Uterus (tissue), 4 donors: Measurements from ENCODE around the gene AUTS2. TPM values are rescaled to one million over a fixed set of nuclear protein-coding genes. Genes with fewer than 3 reads are reported as not detected.

Experiments
- DNase-seq, 2 donors: peaks; one replicate each; pipeline ENCODE4 v3.0.0-alpha.2; 2019 to 2020
- H3K27ac ChIP-seq, 2 donors: fragments of 200-600 bp; sonication (generic); 1 replicate in 1 of 2; 2 replicates in 1 of 2; pipeline ENCODE4 v1.5.1; 2016 to 2018
- H3K27me3 ChIP-seq, 2 donors: fragments of 200-600 bp; sonication (generic); one replicate each; pipeline ENCODE4 v1.5.1; 2018 to 2019; ENCODE audit warnings: control low read depth in 1 of 2
- H3K36me3 ChIP-seq, 2 donors: fragments of 200-600 bp; sonication (generic); one replicate each; pipeline ENCODE4 v1.5.1; 2019; ENCODE audit warnings: control low read depth in 1 of 2
- H3K4me1 ChIP-seq, 2 donors: fragments of 200-600 bp; sonication (generic); one replicate each; pipeline ENCODE4 v1.5.1; 2018 to 2019; ENCODE audit warnings: control low read depth in 1 of 2
- H3K4me3 ChIP-seq, 2 donors: fragments of 200-600 bp; sonication (generic); 1 replicate in 1 of 2; 2 replicates in 1 of 2; pipeline ENCODE4 v1.5.1; 2018 to 2019; ENCODE audit warnings: mild to moderate bottlenecking in 1 of 2
- H3K9me3 ChIP-seq, 2 donors: fragments of 200-600 bp; sonication (generic); one replicate each; pipeline ENCODE4 v1.5.1; 2019; ENCODE audit warnings: control low read depth in 1 of 2
- POLR2A ChIP-seq, 2 donors: fragments of 450-650 bp; IDR thresholded peaks; one replicate each; pipeline ENCODE4 v1.6.1; 2016; ENCODE audit warnings: antibody characterized with exemption in 2 of 2, mild to moderate bottlenecking in 1 of 2, moderate library complexity in 1 of 2
- intact Hi-C: fragments of 100-400 bp; cut with DNase I; formaldehyde crosslinking; loops from one replicate; pipeline ENCODE4 v1.15.1; 2023; ENCODE audit warnings: low total_unique reads
- total RNA-seq, 4 donors: library from RNA; depleted of rRNA in 3 of 4; stranded (reverse); fragments of >200 nt in 3 of 4; gene quantifications; one replicate each; pipeline versions ENCODE4 v1.1.0 to v1.2.4, GENCODE V29; 2014 to 2023
- TF ChIP-seq, protein P1 (sequence below), 4 experiments: fragments of 200-600 bp in 2 of 4; fragments of 450-650 bp in 2 of 4; sonication (generic) in 2 of 4; IDR thresholded peaks; one replicate each; pipeline ENCODE4 v1.5.1; 2016 to 2019; ENCODE audit warnings: antibody characterized with exemption in 4 of 4, mild to moderate bottlenecking in 2 of 4, moderate library complexity in 1 of 4
- donor health status: DM: yes; HTN: yes; CAD: no.

AUTS2 gene
- total RNA-seq, 4 donors from 2014 or later: 10.5 to 58.2 (median 30.0) TPM

DNA sequence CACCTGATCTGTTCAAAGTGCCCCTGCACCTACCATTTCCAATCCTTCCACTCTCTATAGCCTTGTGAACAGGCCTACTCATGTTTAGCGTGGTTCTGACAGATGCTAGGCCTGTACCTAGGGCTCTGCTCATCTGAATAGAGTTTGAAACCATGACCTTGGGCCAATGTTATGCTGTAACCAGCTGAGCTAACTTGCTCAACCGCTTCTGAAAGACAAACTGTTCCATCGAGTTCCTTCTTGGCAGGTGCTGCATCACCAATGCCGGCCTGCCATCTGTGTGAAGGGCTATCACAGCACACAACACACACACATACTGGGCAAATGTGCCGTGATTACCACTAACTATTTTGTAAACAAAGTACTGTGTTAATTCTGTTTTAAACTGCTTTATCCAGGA, 1114.7 kb downstream of the AUTS2 start:
- no peaks in the 10 kb centered on the region for H3K36me3 ChIP-seq
- no peak overlapping the region for H3K4me3 ChIP-seq
- no peaks in the 10 kb centered on the region for H3K27me3 ChIP-seq
- TF ChIP-seq, protein P1, sequence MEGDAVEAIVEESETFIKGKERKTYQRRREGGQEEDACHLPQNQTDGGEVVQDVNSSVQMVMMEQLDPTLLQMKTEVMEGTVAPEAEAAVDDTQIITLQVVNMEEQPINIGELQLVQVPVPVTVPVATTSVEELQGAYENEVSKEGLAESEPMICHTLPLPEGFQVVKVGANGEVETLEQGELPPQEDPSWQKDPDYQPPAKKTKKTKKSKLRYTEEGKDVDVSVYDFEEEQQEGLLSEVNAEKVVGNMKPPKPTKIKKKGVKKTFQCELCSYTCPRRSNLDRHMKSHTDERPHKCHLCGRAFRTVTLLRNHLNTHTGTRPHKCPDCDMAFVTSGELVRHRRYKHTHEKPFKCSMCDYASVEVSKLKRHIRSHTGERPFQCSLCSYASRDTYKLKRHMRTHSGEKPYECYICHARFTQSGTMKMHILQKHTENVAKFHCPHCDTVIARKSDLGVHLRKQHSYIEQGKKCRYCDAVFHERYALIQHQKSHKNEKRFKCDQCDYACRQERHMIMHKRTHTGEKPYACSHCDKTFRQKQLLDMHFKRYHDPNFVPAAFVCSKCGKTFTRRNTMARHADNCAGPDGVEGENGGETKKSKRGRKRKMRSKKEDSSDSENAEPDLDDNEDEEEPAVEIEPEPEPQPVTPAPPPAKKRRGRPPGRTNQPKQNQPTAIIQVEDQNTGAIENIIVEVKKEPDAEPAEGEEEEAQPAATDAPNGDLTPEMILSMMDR (IDR thresholded peaks at IDR 0.05): no peak
- no peak for TF ChIP-seq POLR2A (IDR thresholded peaks at IDR 0.05)
- intact Hi-C loops: no loop called here
- H3K9me3 ChIP-seq: no peaks in the 10 kb centered on the region
- H3K27ac ChIP-seq: no peak overlapping the region
- DNase-seq: no peak
- H3K4me1 ChIP-seq: no peaks in the 10 kb centered on the region

DNA sequence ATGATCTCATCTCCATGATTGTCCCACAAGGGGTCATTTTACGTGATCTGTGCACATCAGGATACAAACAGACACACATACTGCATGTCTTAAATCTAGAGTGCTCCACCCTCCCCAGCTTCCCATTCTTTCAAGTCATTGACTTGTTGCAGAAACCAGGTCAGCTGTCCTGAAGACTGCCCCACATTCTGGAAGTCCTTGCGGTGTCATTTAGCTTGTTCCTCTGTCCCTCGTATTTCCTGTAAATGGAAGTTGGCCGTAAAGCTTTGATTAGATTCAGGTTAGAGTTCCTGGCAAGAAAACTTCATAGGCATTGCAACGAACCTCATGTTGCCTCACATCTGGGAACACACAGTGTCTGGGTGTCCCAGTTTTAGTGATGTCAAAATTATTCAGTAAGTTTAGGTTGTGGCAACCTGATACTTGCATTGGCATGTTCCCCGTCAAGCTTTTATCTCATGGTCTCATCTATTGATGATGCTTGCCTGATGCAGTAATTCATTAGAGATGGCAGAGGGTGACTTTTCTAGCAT, 1116.3 kb downstream of the AUTS2 start:
- no peaks in the 10 kb centered on the region for H3K4me1 ChIP-seq
- no peak overlapping the region for H3K27ac ChIP-seq
- H3K9me3 ChIP-seq: no peaks in the 10 kb centered on the region
- no peaks in the 10 kb centered on the region for H3K36me3 ChIP-seq
- intact Hi-C loops: no loop called here
- no peak overlapping the region for H3K4me3 ChIP-seq
- no peak for DNase-seq
- H3K27me3 ChIP-seq: no peaks in the 10 kb centered on the region
- no peak for TF ChIP-seq POLR2A (IDR thresholded peaks at IDR 0.05)
- TF ChIP-seq, protein P1 (IDR thresholded peaks at IDR 0.05): no peak

DNA sequence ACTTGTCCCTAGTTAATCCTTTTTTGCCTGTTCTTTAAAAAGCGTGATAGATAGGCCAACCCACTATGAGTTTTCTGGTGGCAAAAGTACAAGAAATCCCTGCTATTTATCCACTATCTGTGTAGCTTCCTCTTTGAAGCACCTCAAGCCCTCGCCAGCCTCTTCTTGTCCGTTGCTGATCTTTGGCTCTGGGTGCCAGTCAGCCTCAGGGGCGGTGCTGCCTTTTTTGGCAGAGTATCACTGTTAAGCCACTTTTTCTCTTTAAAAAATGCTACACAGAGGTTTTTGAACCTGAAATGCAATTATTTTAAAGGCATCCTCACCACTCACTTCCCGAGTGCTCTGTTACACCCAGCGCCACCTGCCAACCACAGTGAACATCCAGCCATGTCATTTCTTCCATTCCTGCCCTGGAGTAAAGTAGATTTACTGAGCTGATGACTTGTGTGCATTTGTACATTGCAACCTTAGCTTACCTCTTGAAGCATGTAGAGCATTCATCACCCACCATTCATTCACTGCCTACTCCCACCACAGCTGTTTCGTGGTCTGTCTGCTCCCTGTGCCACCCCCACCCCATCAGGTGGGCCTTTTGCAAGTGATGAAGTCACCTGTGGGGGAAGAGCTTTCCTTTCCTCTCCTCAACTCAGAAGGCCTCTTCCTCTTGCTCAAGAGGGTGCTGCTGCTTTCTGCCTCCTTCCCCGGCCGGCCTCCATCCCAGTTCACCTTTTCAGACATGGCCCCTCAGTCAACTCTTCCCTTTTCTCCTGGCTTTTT, 1119.5 kb downstream of the AUTS2 start:
- Histone ChIP-seq H3K27me3 (no peaks in the 10 kb centered on the region), H3K27ac (no peak overlapping the region), H3K4me3 (no peak overlapping the region), H3K36me3 (no peaks in the 10 kb centered on the region), H3K4me1 (no peaks in the 10 kb centered on the region), H3K9me3 (no peaks in the 10 kb centered on the region)
- TF ChIP-seq, protein P1 (IDR thresholded peaks at IDR 0.05): no peak
- TF ChIP-seq POLR2A (IDR thresholded peaks at IDR 0.05): no peak
- intact Hi-C loops: no loop called here
- DNase-seq: no peak

- H3K27me3 ChIP-seq: no peaks in the 10 kb centered on the region
- H3K4me3 ChIP-seq: no peak overlapping the region
- no peak overlapping the region for H3K27ac ChIP-seq
- TF ChIP-seq POLR2A (IDR thresholded peaks at IDR 0.05): no peak
- TF ChIP-seq, protein P1 (IDR thresholded peaks at IDR 0.05): no peak
- DNase-seq: no peak
- intact Hi-C loops: no loop called here
- H3K9me3 ChIP-seq: no peaks in the 10 kb centered on the region
- H3K4me1 ChIP-seq: no peaks in the 10 kb centered on the region
- no peaks in the 10 kb centered on the region for H3K36me3 ChIP-seq
These were observed 1120.8 kb downstream of the AUTS2 start for GRCh38 chr7:70719125-70719524.

- TF ChIP-seq POLR2A (IDR thresholded peaks at IDR 0.05): no peak
- TF ChIP-seq, protein P1 (IDR thresholded peaks at IDR 0.05): no peak
- H3K4me1 ChIP-seq: no peaks in the 10 kb centered on the region
- no peak overlapping the region for H3K4me3 ChIP-seq
- no peak for DNase-seq
- H3K9me3 ChIP-seq: no peaks in the 10 kb centered on the region
- H3K27ac ChIP-seq: no peak overlapping the region
- H3K27me3 ChIP-seq: no peaks in the 10 kb centered on the region
- H3K36me3 ChIP-seq: no peaks in the 10 kb centered on the region
- intact Hi-C loops: no loop called here
These were observed 1122.1 kb downstream of the AUTS2 start for GRCh38 chr7:70720191-70720873.
